Measurements from ENCODE around the gene GALNT9.

The GALNT9 gene

DNA sequence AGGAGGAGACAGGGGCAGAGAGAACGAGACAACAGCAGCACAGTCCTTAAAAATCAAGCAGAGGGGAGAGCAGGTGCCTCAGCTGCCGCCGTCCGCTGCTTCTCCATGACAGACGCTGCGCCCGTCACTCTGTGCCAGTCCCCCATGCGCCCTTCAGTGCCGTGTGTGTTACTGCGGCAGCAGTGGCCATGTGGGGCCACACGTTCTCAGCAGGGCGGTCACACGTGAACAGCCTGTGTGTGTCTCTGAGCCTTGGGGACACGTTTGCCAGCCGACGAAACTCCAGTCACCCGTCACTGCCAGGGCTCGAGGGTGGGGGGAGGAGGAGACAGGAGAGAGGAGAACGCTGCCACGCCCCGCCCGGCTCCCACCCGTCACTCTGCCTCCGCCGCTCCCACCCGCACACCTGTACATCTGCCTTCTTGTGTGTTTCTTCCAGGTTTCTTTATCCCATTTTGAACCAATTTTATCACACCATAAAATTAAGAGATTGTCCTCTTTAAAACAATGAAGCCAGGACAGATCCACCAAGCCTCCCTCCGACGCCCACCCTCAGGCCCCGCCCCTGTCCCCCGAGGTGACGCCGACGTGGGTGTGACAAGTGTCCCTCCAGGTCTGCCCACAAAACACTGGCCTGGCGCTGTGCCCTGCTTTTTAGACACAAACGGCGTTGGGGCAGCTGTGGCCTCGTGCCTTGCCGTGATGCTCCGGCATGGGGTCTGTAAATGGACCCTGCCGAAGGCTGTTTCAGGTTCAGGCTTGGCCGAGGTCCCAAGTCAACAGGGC is 58.2 kb downstream of the GALNT9 start:
- CTCF ChIA-PET: no interaction called here
- DNase-seq (ENCODE audit: extremely low spot score): no peak
- no peak for TF ChIP-seq SP1 (IDR thresholded peaks at IDR 0.05)
- TF ChIP-seq ELF4 (IDR thresholded peaks at IDR 0.05): no peak
- no peak for TF ChIP-seq CTBP1 (IDR thresholded peaks at IDR 0.05; ENCODE audit: borderline replicate concordance)
- TF ChIP-seq LEF1 (IDR thresholded peaks at IDR 0.05; ENCODE audit: borderline replicate concordance): no peak
- no peak for TF ChIP-seq FOXA1 (IDR thresholded peaks at IDR 0.05)
- TF ChIP-seq L3MBTL2 (conservative IDR thresholded peaks at IDR 0.05): no peak
- TF ChIP-seq ZNF384 (IDR thresholded peaks at IDR 0.05): no peak
- no peak for TF ChIP-seq NFRKB (IDR thresholded peaks at IDR 0.05)
- TF ChIP-seq BHLHE40 (IDR thresholded peaks at IDR 0.05; ENCODE audit: borderline replicate concordance): no peak
- no peak for TF ChIP-seq TARDBP (IDR thresholded peaks at IDR 0.05)
- no peak for TF ChIP-seq SUZ12 (IDR thresholded peaks at IDR 0.05)
- TF ChIP-seq ARNT (IDR thresholded peaks at IDR 0.05): no peak
- no peak for TF ChIP-seq HDGF (IDR thresholded peaks at IDR 0.05; ENCODE audit: borderline replicate concordance)
- POLR2A ChIA-PET: no interaction called here

DNA sequence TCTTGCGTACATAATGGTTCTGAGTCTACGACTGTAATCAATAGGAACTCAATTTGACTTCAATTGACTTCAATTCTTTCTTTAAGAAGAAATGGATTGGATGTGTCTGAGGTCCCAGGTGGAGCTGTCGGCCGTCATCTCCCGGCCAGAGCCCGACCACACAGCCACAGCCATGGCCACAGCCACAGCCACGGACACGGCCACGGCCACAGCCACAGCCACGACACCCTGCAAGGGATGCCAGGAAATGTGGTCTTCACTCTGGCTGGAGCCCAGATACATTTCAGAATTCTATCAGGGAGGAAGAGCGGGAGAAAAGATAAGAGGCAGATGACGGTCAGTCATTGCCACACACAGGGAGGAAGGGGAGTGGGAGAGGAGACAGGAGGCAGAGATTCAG is 58.9 kb downstream of the GALNT9 start:
- ChIA-PET POLR2A (no interaction called here), CTCF (interaction anchor here (1.0 kb wide), 1 partner anchor 14 kb away, joined by 4 read pairs; no protein-coding TSS in a partner anchor)
- TF ChIP-seq SP1 (IDR thresholded peaks at IDR 0.05) (no peak), LEF1 (IDR thresholded peaks at IDR 0.05; ENCODE audit: borderline replicate concordance) (no peak), L3MBTL2 (conservative IDR thresholded peaks at IDR 0.05) (no peak), BHLHE40 (IDR thresholded peaks at IDR 0.05; ENCODE audit: borderline replicate concordance) (no peak), HDGF (IDR thresholded peaks at IDR 0.05; ENCODE audit: borderline replicate concordance) (no peak), ELF4 (IDR thresholded peaks at IDR 0.05) (no peak), FOXK2 (IDR thresholded peaks at IDR 0.05) (no peak), FOXA1 (IDR thresholded peaks at IDR 0.05) (no peak), ZNF384 (IDR thresholded peaks at IDR 0.05) (no peak), CTBP1 (IDR thresholded peaks at IDR 0.05; ENCODE audit: borderline replicate concordance) (no peak), NFRKB (IDR thresholded peaks at IDR 0.05) (no peak), FOXM1 (IDR thresholded peaks at IDR 0.05; ENCODE audit: borderline replicate concordance) (no peak), TARDBP (IDR thresholded peaks at IDR 0.05) (no peak), SUZ12 (IDR thresholded peaks at IDR 0.05) (no peak), ARNT (IDR thresholded peaks at IDR 0.05) (no peak)
- TF ChIP-seq, protein P1, sequence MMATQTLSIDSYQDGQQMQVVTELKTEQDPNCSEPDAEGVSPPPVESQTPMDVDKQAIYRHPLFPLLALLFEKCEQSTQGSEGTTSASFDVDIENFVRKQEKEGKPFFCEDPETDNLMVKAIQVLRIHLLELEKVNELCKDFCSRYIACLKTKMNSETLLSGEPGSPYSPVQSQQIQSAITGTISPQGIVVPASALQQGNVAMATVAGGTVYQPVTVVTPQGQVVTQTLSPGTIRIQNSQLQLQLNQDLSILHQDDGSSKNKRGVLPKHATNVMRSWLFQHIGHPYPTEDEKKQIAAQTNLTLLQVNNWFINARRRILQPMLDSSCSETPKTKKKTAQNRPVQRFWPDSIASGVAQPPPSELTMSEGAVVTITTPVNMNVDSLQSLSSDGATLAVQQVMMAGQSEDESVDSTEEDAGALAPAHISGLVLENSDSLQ (IDR thresholded peaks at IDR 0.05): no peak
- DNase-seq (ENCODE audit: extremely low spot score): no peak

DNA sequence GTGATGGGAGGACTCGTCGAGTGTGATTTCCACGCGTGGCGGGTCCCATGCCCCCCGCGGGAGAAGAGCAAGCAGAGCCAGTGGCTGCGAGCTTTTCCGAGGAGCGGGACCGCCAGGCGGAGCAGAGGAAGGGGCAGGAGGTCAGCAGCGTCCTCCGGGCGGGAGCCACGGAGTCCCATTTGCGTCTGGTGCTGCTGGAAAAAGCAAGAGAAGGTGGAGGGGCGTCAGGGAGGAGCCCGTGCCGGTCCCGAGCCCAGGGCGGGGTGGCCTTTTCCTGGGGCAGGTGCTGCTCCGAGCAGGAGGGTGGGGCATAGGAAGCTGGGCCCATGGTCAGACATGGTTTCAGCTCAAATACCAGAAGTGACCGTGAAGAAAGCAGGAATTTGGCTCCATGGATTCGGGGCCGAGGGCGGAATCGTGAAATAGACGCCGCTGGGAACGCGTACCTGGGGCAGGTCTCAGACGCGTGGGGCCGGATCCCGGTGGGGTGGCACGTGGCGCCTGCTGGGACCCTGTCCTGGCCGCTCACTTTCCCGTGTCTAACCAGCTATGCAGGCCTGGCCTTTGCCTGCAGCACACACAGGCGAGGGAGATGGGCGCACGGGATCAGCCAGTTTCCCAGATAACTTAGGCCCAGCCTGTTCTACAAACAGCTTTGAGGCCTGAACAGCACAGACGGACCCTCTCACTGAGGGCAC is 60.0 kb downstream of the GALNT9 start:
- no peak for TF ChIP-seq SUZ12 (IDR thresholded peaks at IDR 0.05)
- TF ChIP-seq SP1 (IDR thresholded peaks at IDR 0.05): no peak
- no peak for TF ChIP-seq HDGF (IDR thresholded peaks at IDR 0.05; ENCODE audit: borderline replicate concordance)
- TF ChIP-seq FOXK2 (IDR thresholded peaks at IDR 0.05): no peak
- TF ChIP-seq BHLHE40 (IDR thresholded peaks at IDR 0.05; ENCODE audit: borderline replicate concordance): no peak
- TF ChIP-seq CTBP1 (IDR thresholded peaks at IDR 0.05; ENCODE audit: borderline replicate concordance): no peak
- no peak for TF ChIP-seq ARNT (IDR thresholded peaks at IDR 0.05)
- TF ChIP-seq TARDBP (IDR thresholded peaks at IDR 0.05): no peak
- no peak for TF ChIP-seq FOXM1 (IDR thresholded peaks at IDR 0.05; ENCODE audit: borderline replicate concordance)
- TF ChIP-seq LEF1 (IDR thresholded peaks at IDR 0.05; ENCODE audit: borderline replicate concordance): no peak
- TF ChIP-seq ZNF384 (IDR thresholded peaks at IDR 0.05): no peak
- no peak for TF ChIP-seq L3MBTL2 (conservative IDR thresholded peaks at IDR 0.05)
- TF ChIP-seq, protein P1 (IDR thresholded peaks at IDR 0.05): no peak
- CTCF ChIA-PET: interaction anchor here (1.0 kb wide), 1 partner anchor 15 kb away, joined by 4 read pairs; no protein-coding TSS in a partner anchor
- no peak for DNase-seq (ENCODE audit: extremely low spot score)
- POLR2A ChIA-PET: no interaction called here

DNA sequence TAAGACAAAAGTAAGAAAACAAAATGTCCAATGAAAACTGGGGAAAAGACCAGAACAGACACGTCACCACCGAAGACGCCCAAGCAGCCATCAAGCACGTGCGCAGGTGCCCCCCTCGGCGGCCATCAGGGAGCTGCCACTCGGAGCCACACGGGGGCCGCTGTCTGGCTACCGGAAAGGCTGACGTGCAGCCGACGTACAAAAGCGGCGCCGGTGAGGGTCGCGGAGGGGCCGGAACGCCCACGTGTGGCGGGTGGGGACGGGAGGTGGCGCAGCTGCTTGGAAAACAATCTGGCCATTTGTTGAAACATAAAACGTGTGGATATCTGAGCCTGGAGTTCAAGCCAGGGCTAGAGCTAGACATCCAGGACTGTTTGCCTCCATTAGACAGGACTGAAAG is 60.7 kb downstream of the GALNT9 start:
- ChIA-PET POLR2A (no interaction called here), CTCF (no interaction called here)
- DNase-seq (ENCODE audit: extremely low spot score): no peak
- TF ChIP-seq L3MBTL2 (conservative IDR thresholded peaks at IDR 0.05): no peak

DNA sequence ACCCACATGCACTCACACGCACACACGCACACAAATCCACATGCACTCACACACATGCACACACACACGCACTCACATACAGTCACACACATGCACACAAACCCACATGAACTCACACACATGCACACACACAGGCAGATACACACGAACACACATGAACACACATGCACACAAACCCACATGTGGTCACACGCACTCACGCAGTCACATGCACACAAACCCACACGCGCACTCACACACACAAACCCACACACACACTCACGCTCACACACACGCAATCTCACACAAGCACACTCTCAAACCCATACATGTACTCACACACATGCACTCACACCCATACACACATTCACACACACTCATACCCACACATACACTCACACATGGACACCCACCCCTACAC is 61.5 kb downstream of the GALNT9 start:
- no peak for DNase-seq (ENCODE audit: extremely low spot score)
- ChIA-PET CTCF (no interaction called here), POLR2A (no interaction called here)
- TF ChIP-seq FOXA1 (IDR thresholded peaks at IDR 0.05): no peak
- no peak for TF ChIP-seq FOXK2 (IDR thresholded peaks at IDR 0.05)
- TF ChIP-seq TARDBP (IDR thresholded peaks at IDR 0.05): no peak
- TF ChIP-seq L3MBTL2 (conservative IDR thresholded peaks at IDR 0.05): no peak
- no peak for TF ChIP-seq ELF4 (IDR thresholded peaks at IDR 0.05)
- TF ChIP-seq ZNF384 (IDR thresholded peaks at IDR 0.05): no peak
- TF ChIP-seq HDGF (IDR thresholded peaks at IDR 0.05; ENCODE audit: borderline replicate concordance): no peak
- TF ChIP-seq BHLHE40 (IDR thresholded peaks at IDR 0.05; ENCODE audit: borderline replicate concordance): no peak
- TF ChIP-seq NFRKB (IDR thresholded peaks at IDR 0.05): no peak
- no peak for TF ChIP-seq CTBP1 (IDR thresholded peaks at IDR 0.05; ENCODE audit: borderline replicate concordance)
- TF ChIP-seq, protein P1 (IDR thresholded peaks at IDR 0.05): no peak
- TF ChIP-seq SP1 (IDR thresholded peaks at IDR 0.05): no peak
- no peak for TF ChIP-seq ARNT (IDR thresholded peaks at IDR 0.05)
- TF ChIP-seq SUZ12 (IDR thresholded peaks at IDR 0.05): no peak
- no peak for TF ChIP-seq LEF1 (IDR thresholded peaks at IDR 0.05; ENCODE audit: borderline replicate concordance)
- TF ChIP-seq FOXM1 (IDR thresholded peaks at IDR 0.05; ENCODE audit: borderline replicate concordance): no peak

Measured in HEK293T (cell line).